KMS-11 (cell line): ENCODE data around the gene REG1B.

Source experiments
- H2AFZ ChIP-seq: fragments of 200-600 bp; sonication (generic); 2 replicates; pipeline ENCODE4 v1.6.1; 2016; ENCODE audit warnings: antibody characterized with exemption, mixed run types, low read depth
- H3K27ac ChIP-seq: fragments of 200-600 bp; sonication (generic); 2 replicates; pipeline ENCODE4 v1.6.1; 2016; ENCODE audit warnings: mild to moderate bottlenecking, mixed run types
- H3K27me3 ChIP-seq: fragments of 200-600 bp; sonication (generic); 2 replicates; pipeline ENCODE4 v1.6.1; 2017; ENCODE audit warnings: mild to moderate bottlenecking, low read depth, mixed run types, moderate library complexity; ENCODE audit not compliant: insufficient read depth
- H3K36me3 ChIP-seq: fragments of 200-600 bp; sonication (generic); 2 replicates; pipeline ENCODE4 v1.6.1; 2017; ENCODE audit warnings: mild to moderate bottlenecking, mixed run types; ENCODE audit not compliant: insufficient read depth
- H3K4me1 ChIP-seq: fragments of 200-600 bp; sonication (generic); 2 replicates; pipeline ENCODE4 v1.6.1; 2016; ENCODE audit warnings: mild to moderate bottlenecking, low read depth, mixed run types; ENCODE audit not compliant: poor library complexity, severe bottlenecking
- H3K4me2 ChIP-seq: fragments of 200-600 bp; sonication (generic); 2 replicates; pipeline ENCODE4 v1.7.0; 2016; ENCODE audit warnings: mild to moderate bottlenecking, mixed run types
- H3K4me3 ChIP-seq: fragments of 200-600 bp; sonication (generic); IDR thresholded peaks from 2 replicates; pipeline ENCODE4 v1.6.1; 2017; ENCODE audit warnings: low read depth, low read length, mixed read lengths; ENCODE audit not compliant: insufficient read depth
- H3K79me2 ChIP-seq: fragments of 200-600 bp; sonication (generic); 2 replicates; pipeline ENCODE4 v1.6.1; 2016; ENCODE audit warnings: low read depth, mixed run types; ENCODE audit not compliant: insufficient read depth
- H3K9ac ChIP-seq: fragments of 200-600 bp; sonication (generic); 2 replicates; pipeline ENCODE4 v1.6.1; 2016; ENCODE audit warnings: mild to moderate bottlenecking, mixed run types
- H4K20me1 ChIP-seq: fragments of 200-600 bp; sonication (generic); 2 replicates; pipeline ENCODE4 v1.6.1; 2016; ENCODE audit warnings: mild to moderate bottlenecking, mixed run types; ENCODE audit not compliant: insufficient read depth
- CTCF ChIP-seq: fragments of 200-600 bp; sonication (generic); conservative IDR thresholded peaks from 2 replicates; pipeline ENCODE4 v1.6.1; 2017; ENCODE audit warnings: low read depth, mild to moderate bottlenecking, antibody characterized with exemption, low read length, moderate library complexity, mixed read lengths

The REG1B gene

GRCh38 chr2:79085382-79085781, 2.4 kb downstream of the REG1B start:
- Histone ChIP-seq H3K9ac (no peak overlapping the region), H3K79me2 (no peaks in the 10 kb centered on the region), H3K4me1 (no peaks in the 10 kb centered on the region), H3K27ac (no peak overlapping the region), H3K36me3 (no peaks in the 10 kb centered on the region), H4K20me1 (no peaks in the 10 kb centered on the region), H3K4me2 (no peak overlapping the region), H3K4me3 (no peak overlapping the region), H3K27me3 (no peaks in the 10 kb centered on the region), H2AFZ (no peak overlapping the region)
- TF ChIP-seq CTCF, result no peak

DNA sequence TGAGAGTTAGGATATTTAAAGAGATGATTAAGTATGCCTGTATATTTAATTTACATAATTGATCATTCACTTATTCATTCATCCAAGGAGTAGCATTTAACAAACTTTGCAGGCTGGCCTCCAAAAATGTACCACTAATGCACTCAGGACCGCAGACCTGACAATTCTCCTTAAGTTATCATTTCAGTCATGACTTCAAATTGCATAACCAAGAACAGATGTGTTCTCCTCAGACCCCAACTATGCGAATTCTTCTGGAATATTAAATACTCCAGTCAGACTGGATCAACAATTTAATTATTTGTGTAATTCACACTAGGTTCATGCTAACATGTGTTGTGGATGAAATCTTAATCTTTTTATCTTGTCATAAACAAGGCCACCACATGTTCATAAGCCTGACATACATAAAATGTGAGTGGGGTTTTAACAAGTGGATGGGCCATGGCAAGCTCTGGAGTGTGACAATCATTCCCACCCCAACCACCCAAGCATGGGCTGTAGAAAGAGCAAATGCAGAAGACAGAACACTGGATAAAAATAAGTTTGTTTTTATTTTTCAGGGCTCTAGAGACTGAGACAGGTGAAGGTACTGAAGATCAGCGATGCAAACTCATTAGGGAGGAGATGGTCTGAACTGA, 3.2 kb downstream of the REG1B start:
- Histone ChIP-seq H3K36me3 (no peaks in the 10 kb centered on the region), H3K9ac (no peak overlapping the region), H3K4me3 (no peak overlapping the region), H3K27me3 (no peaks in the 10 kb centered on the region), H4K20me1 (no peaks in the 10 kb centered on the region), H3K79me2 (no peaks in the 10 kb centered on the region), H3K4me1 (no peaks in the 10 kb centered on the region), H3K27ac (no peak overlapping the region), H3K4me2 (no peak overlapping the region), H2AFZ (no peak overlapping the region)
- no peak for TF ChIP-seq CTCF

DNA sequence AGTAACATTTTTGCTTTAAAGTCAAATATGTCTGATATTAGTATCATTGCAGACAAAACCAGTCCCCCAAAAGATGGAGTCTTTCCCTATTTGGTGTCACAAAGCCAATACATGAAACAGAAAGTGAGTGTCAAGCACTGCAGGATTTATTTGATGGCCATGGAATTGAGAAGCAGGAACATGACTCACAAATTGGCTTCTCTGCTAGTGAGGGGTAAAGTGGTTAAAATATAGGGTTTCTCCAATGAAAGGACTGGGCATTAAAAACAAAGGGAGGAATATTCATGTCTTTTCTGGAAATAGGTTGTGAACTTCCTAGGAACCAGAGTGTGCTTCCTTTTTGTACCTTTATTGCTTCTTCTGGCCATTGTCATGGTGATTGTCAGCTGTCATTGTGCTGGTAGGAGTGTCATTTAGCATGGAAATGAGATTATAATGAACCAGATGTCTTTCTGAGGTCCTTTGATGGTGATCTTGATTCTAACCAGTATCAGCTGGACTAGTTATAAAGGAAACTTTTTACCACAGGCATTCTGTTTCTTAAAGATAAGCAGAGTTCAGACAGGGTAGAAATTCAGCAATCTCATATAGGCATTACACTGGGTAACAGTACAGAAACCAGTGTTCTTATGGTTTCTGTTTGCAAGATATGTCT, 4.1 kb downstream of the REG1B start:
- no peak overlapping the region for H3K27ac ChIP-seq

DNA sequence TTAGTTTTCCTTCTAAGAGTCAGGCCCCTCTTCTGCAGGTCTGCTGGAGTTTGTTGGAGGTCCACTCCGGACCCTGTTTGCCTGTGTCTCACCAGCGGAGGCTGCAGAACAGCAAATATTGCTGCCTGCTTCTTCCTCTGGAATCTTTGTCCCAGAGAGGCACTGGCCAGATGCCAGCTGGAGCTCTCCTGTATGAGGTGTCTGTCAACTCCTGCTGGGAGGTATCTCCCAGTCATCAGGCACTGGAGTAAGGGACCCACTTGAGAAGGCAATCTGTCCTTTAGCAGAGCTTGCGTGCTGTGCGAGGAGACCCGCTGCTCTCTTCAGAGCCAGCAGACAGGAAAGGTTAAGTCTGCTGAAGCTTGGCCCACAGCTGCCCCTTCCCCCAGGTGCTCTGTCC, 4.8 kb downstream of the REG1B start:
- no peak overlapping the region for H3K27ac ChIP-seq
- no peak overlapping the region for H3K9ac ChIP-seq
- no peaks in the 10 kb centered on the region for H3K4me1 ChIP-seq
- no peak overlapping the region for H3K4me2 ChIP-seq
- no peaks in the 10 kb centered on the region for H3K27me3 ChIP-seq
- H4K20me1 ChIP-seq, result no peaks in the 10 kb centered on the region
- no peaks in the 10 kb centered on the region for H3K36me3 ChIP-seq
- H3K79me2 ChIP-seq, result no peaks in the 10 kb centered on the region
- no peak overlapping the region for H3K4me3 ChIP-seq
- TF ChIP-seq CTCF, result no peak
- H2AFZ ChIP-seq, result no peak overlapping the region

More for the DNA sequence above, 4.1 kb downstream of the REG1B start:
- Histone ChIP-seq H3K27me3 (no peaks in the 10 kb centered on the region), H3K4me3 (no peak overlapping the region), H3K9ac (no peak overlapping the region), H2AFZ (no peak overlapping the region), H3K79me2 (no peaks in the 10 kb centered on the region), H4K20me1 (no peaks in the 10 kb centered on the region), H3K4me2 (no peak overlapping the region), H3K4me1 (no peaks in the 10 kb centered on the region), H3K36me3 (no peaks in the 10 kb centered on the region)
- no peak for TF ChIP-seq CTCF
